H9 (cell line): ENCODE data around the gene NUDT14. TPM values are rescaled to one million over a fixed set of nuclear protein-coding genes. Genes with fewer than 3 reads are reported as not detected.

ENCODE experiments used
- DNase-seq: peaks from one replicate; pipeline ENCODE4 v3.0.0-alpha.2; 2017
- H2AFZ ChIP-seq: one replicate; pipeline ENCODE4 v1.6.1; 2013; ENCODE audit warnings: mild to moderate bottlenecking, low read length, control low read depth, moderate library complexity
- H2AK5ac ChIP-seq: 2 replicates; pipeline ENCODE4 v1.6.1; 2013; ENCODE audit warnings: low read length, control low read depth, mixed read lengths; ENCODE audit not compliant: insufficient read length
- H2BK120ac ChIP-seq: one replicate; pipeline ENCODE4 v1.6.1; 2013; ENCODE audit warnings: low read depth, mild to moderate bottlenecking, low read length, control low read depth, inconsistent platforms; ENCODE audit not compliant: poor library complexity, severe bottlenecking
- H2BK12ac ChIP-seq: 2 replicates; pipeline ENCODE4 v1.6.1; 2013; ENCODE audit warnings: low read length, control low read depth, mixed read lengths, low read depth; ENCODE audit not compliant: insufficient read length
- H2BK15ac ChIP-seq: 2 replicates; pipeline ENCODE4 v1.6.1; 2013; ENCODE audit warnings: low read depth, low read length, control low read depth
- H2BK20ac ChIP-seq: one replicate; pipeline ENCODE4 v1.6.1; 2013; ENCODE audit warnings: low read depth, mild to moderate bottlenecking, low read length, control low read depth, inconsistent platforms; ENCODE audit not compliant: poor library complexity, severe bottlenecking
- H2BK5ac ChIP-seq: 2 replicates; pipeline ENCODE4 v1.6.1; 2013; ENCODE audit warnings: low read length, control low read depth, mixed read lengths; ENCODE audit not compliant: insufficient read length
- H3K14ac ChIP-seq: 2 replicates; pipeline ENCODE4 v1.6.1; 2013; ENCODE audit warnings: low read length, control low read depth; ENCODE audit not compliant: insufficient read depth
- H3K18ac ChIP-seq: 2 replicates; pipeline ENCODE4 v1.6.1; 2013; ENCODE audit warnings: low read depth, mild to moderate bottlenecking, mixed read lengths, low read length, control low read depth; ENCODE audit not compliant: insufficient read length
- H3K23ac ChIP-seq: 2 replicates; pipeline ENCODE4 v1.6.1; 2013; ENCODE audit warnings: low read length, control low read depth, mixed read lengths, low read depth; ENCODE audit not compliant: insufficient read length
- H3K23me2 ChIP-seq: 2 replicates; pipeline ENCODE4 v1.6.1; 2013; ENCODE audit warnings: low read depth, mild to moderate bottlenecking, mixed read lengths, low read length, control low read depth; ENCODE audit not compliant: insufficient read length, poor library complexity, severe bottlenecking
- H3K27ac ChIP-seq: 2 replicates; pipeline ENCODE4 v1.5.1; 2013; ENCODE audit warnings: low read length, control low read depth, mixed read lengths, low read depth; ENCODE audit not compliant: insufficient read length
- H3K27me3 ChIP-seq: 2 replicates; pipeline ENCODE4 v1.6.1; 2013; ENCODE audit warnings: low read length, control low read depth, inconsistent platforms; ENCODE audit not compliant: insufficient read depth
- H3K4ac ChIP-seq: 2 replicates; pipeline ENCODE4 v1.6.1; 2013; ENCODE audit warnings: low read depth, mild to moderate bottlenecking, control low read depth, inconsistent platforms, low read length, moderate library complexity
- H3K4me1 ChIP-seq: 2 replicates; pipeline ENCODE4 v1.6.1; 2013; ENCODE audit warnings: low read length, control low read depth, inconsistent platforms; ENCODE audit not compliant: insufficient read depth
- H3K4me2 ChIP-seq: 2 replicates; pipeline ENCODE4 v1.6.1; 2013; ENCODE audit warnings: low read length, control low read depth, mixed read lengths; ENCODE audit not compliant: insufficient read length, insufficient read depth
- H3K56ac ChIP-seq: 2 replicates; pipeline ENCODE4 v1.6.1; 2013; ENCODE audit warnings: low read depth, mild to moderate bottlenecking, mixed read lengths, low read length, control low read depth; ENCODE audit not compliant: insufficient read length
- H3K79me1 ChIP-seq: 2 replicates; pipeline ENCODE4 v1.6.1; 2013; ENCODE audit warnings: low read depth, mild to moderate bottlenecking, moderate library complexity, low read length, control low read depth, inconsistent platforms; ENCODE audit not compliant: insufficient read depth, poor library complexity, severe bottlenecking
- H3K79me2 ChIP-seq: 2 replicates; pipeline ENCODE4 v1.6.1; 2013; ENCODE audit warnings: low read length, control low read depth, inconsistent platforms; ENCODE audit not compliant: insufficient read depth
- H3K9ac ChIP-seq: 2 replicates; pipeline ENCODE4 v1.6.1; 2013; ENCODE audit warnings: low read length, control low read depth, mixed read lengths; ENCODE audit not compliant: insufficient read length; ENCODE audit errors: extremely low read depth
- H3K9me3 ChIP-seq: one replicate; pipeline ENCODE4 v1.6.1; 2013; ENCODE audit warnings: low read depth, low read length, inconsistent platforms; ENCODE audit not compliant: control insufficient read depth
- H3T11ph ChIP-seq: one replicate; pipeline ENCODE4 v1.6.1; 2013; ENCODE audit warnings: mild to moderate bottlenecking, low read length, control low read depth, inconsistent platforms
- H4K20me1 ChIP-seq: one replicate; pipeline ENCODE4 v1.6.1; 2013; ENCODE audit not compliant: control insufficient read depth, insufficient read length, insufficient read depth
- H4K5ac ChIP-seq: 2 replicates; pipeline ENCODE4 v1.6.1; 2013; ENCODE audit warnings: low read depth, mild to moderate bottlenecking, mixed read lengths, low read length, control low read depth; ENCODE audit not compliant: insufficient read length
- H4K8ac ChIP-seq: replicated peaks from 2 replicates; pipeline ENCODE4 v1.6.1; 2013; ENCODE audit warnings: low read length, control low read depth, mixed read lengths, low read depth; ENCODE audit not compliant: insufficient read length
- H4K91ac ChIP-seq: 2 replicates; pipeline ENCODE4 v1.6.1; 2013; ENCODE audit warnings: low read depth, mild to moderate bottlenecking, moderate library complexity, mixed read lengths, low read length, control low read depth; ENCODE audit not compliant: insufficient read length
- H3K27ac Mint-ChIP-seq, 3 experiments: 2 replicates in 2 of 3; 3 replicates in 1 of 3; pipeline ENCODE4 v1.8.0; 2020 to 2021; ENCODE audit warnings: mixed read lengths in 3 of 3, mild to moderate bottlenecking in 1 of 3, moderate library complexity in 1 of 3
- H3K27me3 Mint-ChIP-seq: 2 replicates; pipeline ENCODE4 v1.8.0; 2021; ENCODE audit warnings: low read depth, mild to moderate bottlenecking, moderate library complexity, mixed read lengths
- H3K36me3 Mint-ChIP-seq, 3 experiments: 2 replicates in 2 of 3; 3 replicates in 1 of 3; pipeline ENCODE4 v1.8.0; 2020 to 2021; ENCODE audit warnings: low read depth in 3 of 3, mixed read lengths in 3 of 3; ENCODE audit not compliant: insufficient read depth in 1 of 3
- H3K4me1 Mint-ChIP-seq, 2 experiments: 2 replicates each; pipeline ENCODE4 v1.8.0; 2020; ENCODE audit warnings: mixed read lengths in 2 of 2
- H3K4me3 Mint-ChIP-seq, 2 experiments: 2 replicates in 1 of 2; 3 replicates in 1 of 2; pipeline ENCODE4 v1.8.0; 2020 to 2021; ENCODE audit warnings: mild to moderate bottlenecking in 2 of 2, mixed read lengths in 2 of 2, moderate library complexity in 1 of 2
- H3K9me3 Mint-ChIP-seq, 2 experiments: 2 replicates in 1 of 2; 3 replicates in 1 of 2; pipeline ENCODE4 v1.8.0; 2020; ENCODE audit warnings: mild to moderate bottlenecking in 2 of 2, mixed read lengths in 2 of 2, moderate library complexity in 1 of 2
- WGBS: extraction: QIAGEN DNeasy Blood & Tissue Kit; methylation state at CpG from one replicate; pipeline ENCODE4 v1.1.7; 2013; ENCODE audit warnings: missing lambda C conversion rate, low lambda C conversion rate, mixed read lengths; ENCODE audit not compliant: insufficient read length; ENCODE audit errors: extremely low coverage; 5-methylcytosine and 5-hydroxymethylcytosine counted together
- total RNA-seq: library from RNA; stranded (reverse); gene quantifications from 2 replicates; pipeline ENCODE4 v1.2.1, GENCODE V29; 2021
- TF ChIP-seq, protein P1 (sequence below): fragments of 200-600 bp; sonication (generic); conservative IDR thresholded peaks from 3 replicates; pipeline ENCODE4 v1.8.0; 2021; ENCODE audit warnings: antibody characterized with exemption, mild to moderate bottlenecking

NUDT14 gene
- total RNA-seq, 1 experiment from 2014 or later = 41.1 TPM

DNA sequence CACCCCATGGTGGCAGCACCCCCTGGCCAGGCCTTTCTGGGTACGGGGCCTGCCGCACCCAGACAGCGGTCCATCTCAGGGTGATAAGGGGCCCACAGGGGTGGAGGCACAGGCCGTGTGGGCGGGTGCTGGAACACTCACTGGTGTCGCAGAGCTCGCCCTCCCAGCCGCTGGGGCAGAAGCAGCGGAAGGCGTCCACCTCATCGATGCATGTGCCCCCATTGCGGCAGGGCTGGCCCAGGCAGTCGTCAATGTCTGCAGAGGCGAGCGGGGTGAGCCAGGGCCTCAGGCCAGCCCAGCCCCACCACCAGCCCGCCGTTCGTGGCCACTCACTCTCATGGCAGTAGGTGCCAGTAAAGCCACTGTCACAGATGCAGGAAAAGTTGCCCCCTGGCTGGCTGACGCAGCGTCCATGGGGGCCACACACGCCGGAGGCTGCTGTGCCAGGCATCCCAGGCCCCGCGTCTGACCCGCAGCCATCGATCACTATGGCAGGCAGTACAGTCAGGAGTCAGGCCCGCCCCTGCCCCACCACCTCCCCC, 32.4 kb downstream of the NUDT14 start:
- H3K23ac ChIP-seq = no peak overlapping the region
- no peak overlapping the region for H3K56ac ChIP-seq
- no peak overlapping the region for H2BK15ac ChIP-seq
- Mint-ChIP-seq H3K9me3 (no peaks in the 10 kb centered on the region), H3K27me3 (no peaks in the 10 kb centered on the region), H3K4me1 (no peaks in the 10 kb centered on the region), H3K36me3 (no peaks in the 10 kb centered on the region), H3K27ac (no peak overlapping the region; a peak in 1 of 7 replicates), H3K4me3 (no peak overlapping the region)
- no peak for DNase-seq
- no peaks in the 10 kb centered on the region for H3K79me2 ChIP-seq
- no peak overlapping the region for H2AK5ac ChIP-seq
- no peak overlapping the region for H3K27ac ChIP-seq
- no peaks in the 10 kb centered on the region for H3K79me1 ChIP-seq
- no peak overlapping the region for H2BK12ac ChIP-seq
- no peak overlapping the region for H2BK120ac ChIP-seq
- no peaks in the 10 kb centered on the region for H4K20me1 ChIP-seq
- no peak overlapping the region for H3T11ph ChIP-seq
- no peak overlapping the region for H2BK20ac ChIP-seq
- no peaks in the 10 kb centered on the region for H3K9me3 ChIP-seq
- H4K91ac ChIP-seq = no peak overlapping the region
- WGBS = no CpG with 5 or more reads among the region's 27 CpGs
- H3K9ac ChIP-seq = no peak overlapping the region
- H4K5ac ChIP-seq = no peak overlapping the region
- H3K4me1 ChIP-seq = no peaks in the 10 kb centered on the region
- no peak overlapping the region for H3K4me2 ChIP-seq
- H3K14ac ChIP-seq = no peak overlapping the region; the same call in 1 of the 2 replicates
- H3K23me2 ChIP-seq = no peaks in the 10 kb centered on the region
- TF ChIP-seq, protein P1, sequence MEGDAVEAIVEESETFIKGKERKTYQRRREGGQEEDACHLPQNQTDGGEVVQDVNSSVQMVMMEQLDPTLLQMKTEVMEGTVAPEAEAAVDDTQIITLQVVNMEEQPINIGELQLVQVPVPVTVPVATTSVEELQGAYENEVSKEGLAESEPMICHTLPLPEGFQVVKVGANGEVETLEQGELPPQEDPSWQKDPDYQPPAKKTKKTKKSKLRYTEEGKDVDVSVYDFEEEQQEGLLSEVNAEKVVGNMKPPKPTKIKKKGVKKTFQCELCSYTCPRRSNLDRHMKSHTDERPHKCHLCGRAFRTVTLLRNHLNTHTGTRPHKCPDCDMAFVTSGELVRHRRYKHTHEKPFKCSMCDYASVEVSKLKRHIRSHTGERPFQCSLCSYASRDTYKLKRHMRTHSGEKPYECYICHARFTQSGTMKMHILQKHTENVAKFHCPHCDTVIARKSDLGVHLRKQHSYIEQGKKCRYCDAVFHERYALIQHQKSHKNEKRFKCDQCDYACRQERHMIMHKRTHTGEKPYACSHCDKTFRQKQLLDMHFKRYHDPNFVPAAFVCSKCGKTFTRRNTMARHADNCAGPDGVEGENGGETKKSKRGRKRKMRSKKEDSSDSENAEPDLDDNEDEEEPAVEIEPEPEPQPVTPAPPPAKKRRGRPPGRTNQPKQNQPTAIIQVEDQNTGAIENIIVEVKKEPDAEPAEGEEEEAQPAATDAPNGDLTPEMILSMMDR = no peak
- H3K4ac ChIP-seq = no peak overlapping the region
- no peak overlapping the region for H2BK5ac ChIP-seq
- no peaks in the 10 kb centered on the region for H3K27me3 ChIP-seq
- H2AFZ ChIP-seq = no peak overlapping the region
- H3K18ac ChIP-seq = no peak overlapping the region
- H4K8ac ChIP-seq = no peak overlapping the region
